Panc1 (cell line): ENCODE measurements around the gene MRPL3. TPM values are rescaled to one million over a fixed set of nuclear protein-coding genes. Genes with fewer than 3 reads are reported as not detected.

ENCODE experiments used
- ATAC-seq: fragments of 200-7000 bp; cut with Tn5 transposase; 2 replicates; pipeline ENCODE4 v1.9.1; 2020; ENCODE audit warnings: mild to moderate bottlenecking, moderate library complexity
- BruUV-seq: library from RNA; stranded (reverse); fragments of 400-500 nt; replicated peaks from 2 replicates; lab custom pipeline; 2021; lab: Mats Ljungman, UMichigan
- CTCF ChIA-PET: fragments of 300-600 bp; sonication (Branson Sonifier 250); formaldehyde crosslinking; loops from one replicate; lab custom pipeline; 2022; ENCODE audit warnings: antibody characterized with exemption; lab: Charles Lee
- POLR2A ChIA-PET: fragments of 300-600 bp; sonication (Branson Sonifier 250); formaldehyde crosslinking; loops from one replicate; lab custom pipeline; 2022; ENCODE audit warnings: antibody characterized with exemption; lab: Charles Lee
- DNase-seq: peaks from one replicate; pipeline ENCODE4 v3.0.0-alpha.2; 2010; ENCODE audit warnings: low read depth, low spot score
- H3K27ac ChIP-seq: 2 replicates; pipeline ENCODE4 v1.5.1; 2011; ENCODE audit warnings: mild to moderate bottlenecking, low read length, inconsistent platforms
- H3K27me3 ChIP-seq: fragments of 200-500 bp; sonication (Bioruptor generic); 2 replicates; pipeline ENCODE4 v1.6.0; 2014; ENCODE audit warnings: low read length, inconsistent platforms; ENCODE audit not compliant: control insufficient read depth, insufficient read depth
- H3K36me3 ChIP-seq: fragments of 200-500 bp; sonication (Bioruptor generic); 2 replicates; pipeline ENCODE4 v1.5.1; 2014; ENCODE audit warnings: inconsistent platforms, mild to moderate bottlenecking, low read length, moderate library complexity; ENCODE audit not compliant: control insufficient read depth, insufficient read depth
- H3K4me1 ChIP-seq: 2 replicates; pipeline ENCODE4 v1.5.1; 2011; ENCODE audit warnings: inconsistent platforms, mild to moderate bottlenecking, low read length, moderate library complexity; ENCODE audit not compliant: control insufficient read depth, insufficient read depth
- H3K4me3 ChIP-seq, 2 experiments: 2 replicates each; pipeline ENCODE4 v1.5.1; 2011 to 2012; ENCODE audit warnings: low read depth in 2 of 2, low read length in 2 of 2, mild to moderate bottlenecking in 2 of 2, inconsistent platforms in 1 of 2, moderate library complexity in 1 of 2
- H3K9me3 ChIP-seq: fragments of 200-500 bp; sonication (Bioruptor generic); 2 replicates; pipeline ENCODE4 v1.5.1; 2014; ENCODE audit warnings: low read depth, mild to moderate bottlenecking, inconsistent platforms, low read length, moderate library complexity; ENCODE audit not compliant: control insufficient read depth, insufficient read depth
- POLR2AphosphoS5 ChIP-seq: IDR thresholded peaks from 2 replicates; pipeline ENCODE4 v1.6.1; 2012; ENCODE audit warnings: mild to moderate bottlenecking, low read depth, low read length, moderate library complexity
- REST ChIP-seq, 2 experiments: IDR thresholded peaks; 2 replicates each; pipeline ENCODE4 v1.6.1; 2011 to 2012; ENCODE audit warnings: low read depth in 2 of 2, control low read depth in 1 of 2, low read length in 1 of 2, mild to moderate bottlenecking in 1 of 2, moderate library complexity in 1 of 2; ENCODE audit not compliant: insufficient read depth in 1 of 2
- SIN3A ChIP-seq: IDR thresholded peaks from 2 replicates; pipeline ENCODE4 v1.6.1; 2012; ENCODE audit warnings: low read depth, mild to moderate bottlenecking, low read length, moderate library complexity, borderline replicate concordance; ENCODE audit not compliant: insufficient read depth
- TCF7L2 ChIP-seq: IDR thresholded peaks from 2 replicates; pipeline ENCODE4 v1.6.1; 2011; ENCODE audit warnings: mild to moderate bottlenecking, low read depth, low read length, inconsistent platforms
- in situ Hi-C: cut with HindIII; loops from 2 replicates; pipeline ENCODE4 v1.10.0; 2016; ENCODE audit warnings: low sequenced_read_pairs, low pct_unique_long_range_greater_than_20kb
- intact Hi-C: fragments of 100-400 bp; cut with micrococcal nuclease; formaldehyde crosslinking; loops from one replicate; pipeline ENCODE4 v1.10.0; 2022; ENCODE audit not compliant: unreplicated experiment
- total RNA-seq: library from RNA; stranded (reverse); gene quantifications from one replicate; pipeline ENCODE4 v1.2.1, GENCODE V29; 2021; ENCODE audit not compliant: unreplicated experiment
- TF ChIP-seq, protein P1 (sequence below): fragments of 450-650 bp; IDR thresholded peaks from 2 replicates; pipeline ENCODE4 v1.5.1; 2017; ENCODE audit warnings: mild to moderate bottlenecking

MRPL3 gene
- total RNA-seq, 1 experiment from 2014 or later = 129 TPM

DNA sequence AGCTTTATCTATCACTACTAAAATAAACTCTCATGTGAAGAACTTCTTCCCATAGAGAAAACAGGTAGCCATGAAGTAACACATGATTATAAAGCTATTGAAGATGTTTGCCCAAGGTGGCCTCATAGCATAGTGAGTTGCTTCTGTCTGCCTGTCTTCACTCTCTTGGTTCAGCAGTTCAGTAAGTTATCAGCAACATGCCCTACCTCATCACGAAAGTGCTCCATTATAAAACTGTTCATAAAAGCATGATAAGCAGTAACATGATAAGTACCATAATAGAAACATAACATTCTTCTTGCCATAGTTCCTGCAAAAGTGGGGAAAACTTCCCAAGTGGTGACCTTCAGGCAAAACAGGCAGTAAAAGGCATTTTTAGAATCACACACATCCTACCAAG, 45.6 kb downstream of the MRPL3 start:
- no peak for TF ChIP-seq REST (IDR thresholded peaks at IDR 0.05; ENCODE audit: insufficient read depth in 1 of 2, low read depth in 2 of 2, low read length in 1 of 2)
- TF ChIP-seq TCF7L2 = no peak
- TF ChIP-seq POLR2AphosphoS5 = no peak
- TF ChIP-seq, protein P1, sequence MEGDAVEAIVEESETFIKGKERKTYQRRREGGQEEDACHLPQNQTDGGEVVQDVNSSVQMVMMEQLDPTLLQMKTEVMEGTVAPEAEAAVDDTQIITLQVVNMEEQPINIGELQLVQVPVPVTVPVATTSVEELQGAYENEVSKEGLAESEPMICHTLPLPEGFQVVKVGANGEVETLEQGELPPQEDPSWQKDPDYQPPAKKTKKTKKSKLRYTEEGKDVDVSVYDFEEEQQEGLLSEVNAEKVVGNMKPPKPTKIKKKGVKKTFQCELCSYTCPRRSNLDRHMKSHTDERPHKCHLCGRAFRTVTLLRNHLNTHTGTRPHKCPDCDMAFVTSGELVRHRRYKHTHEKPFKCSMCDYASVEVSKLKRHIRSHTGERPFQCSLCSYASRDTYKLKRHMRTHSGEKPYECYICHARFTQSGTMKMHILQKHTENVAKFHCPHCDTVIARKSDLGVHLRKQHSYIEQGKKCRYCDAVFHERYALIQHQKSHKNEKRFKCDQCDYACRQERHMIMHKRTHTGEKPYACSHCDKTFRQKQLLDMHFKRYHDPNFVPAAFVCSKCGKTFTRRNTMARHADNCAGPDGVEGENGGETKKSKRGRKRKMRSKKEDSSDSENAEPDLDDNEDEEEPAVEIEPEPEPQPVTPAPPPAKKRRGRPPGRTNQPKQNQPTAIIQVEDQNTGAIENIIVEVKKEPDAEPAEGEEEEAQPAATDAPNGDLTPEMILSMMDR = no peak
- no peak for TF ChIP-seq SIN3A
- intact Hi-C loops (no loop called here), in situ Hi-C loops (no loop called here)
- no TSS peak for BruUV-seq
- H3K27me3 ChIP-seq = no peaks in the 10 kb centered on the region
- ChIA-PET POLR2A (no interaction called here), CTCF (no interaction called here)
- DNase-seq (no peak), ATAC-seq (no peak)
- peaks cover 9% of the 10 kb centered on the region; the same call in 1 of the 2 replicates for H3K36me3 ChIP-seq
- no peak overlapping the region for H3K4me3 ChIP-seq
- no peak overlapping the region for H3K27ac ChIP-seq
- H3K9me3 ChIP-seq = no peaks in the 10 kb centered on the region
- no peaks in the 10 kb centered on the region for H3K4me1 ChIP-seq

- no peak overlapping the region for H3K4me3 ChIP-seq
- H3K27me3 ChIP-seq = no peaks in the 10 kb centered on the region
- intact Hi-C loops = no loop called here
- TF ChIP-seq REST (IDR thresholded peaks at IDR 0.05; ENCODE audit: insufficient read depth in 1 of 2, low read depth in 2 of 2, low read length in 1 of 2) = no peak
- no peak for TF ChIP-seq POLR2AphosphoS5
- TF ChIP-seq TCF7L2 = no peak
- TF ChIP-seq SIN3A = no peak
- CTCF ChIA-PET = no interaction called here
- no peak overlapping the region for H3K27ac ChIP-seq
- POLR2A ChIA-PET = no interaction called here
- ATAC-seq = no peak
- H3K4me1 ChIP-seq = no peaks in the 10 kb centered on the region
- no peaks in the 10 kb centered on the region for H3K9me3 ChIP-seq
- in situ Hi-C loops = no loop called here
- H3K36me3 ChIP-seq = no peaks in the 10 kb centered on the region
- DNase-seq = no peak
- BruUV-seq = no TSS peak
Measured at GRCh38 chr3:131454501-131454900, 48.3 kb downstream of the MRPL3 start.
